Measurements from ENCODE around the gene TMEM156.

- TF ChIP-seq CTCF (IDR thresholded peaks at IDR 0.05) = no peak
- no peak for TF ChIP-seq POLR2AphosphoS5 (IDR thresholded peaks at IDR 0.05)
- TF ChIP-seq POLR2A (IDR thresholded peaks at IDR 0.05) = no peak
Observed at GRCh38 chr4:38924353-38924752, 107.9 kb downstream of the TMEM156 start.

Measured in breast epithelium (tissue), 3 donors.